K562 (cell line): ENCODE measurements around the gene CDC27. TPM values are rescaled to one million over a fixed set of nuclear protein-coding genes. Genes with fewer than 3 reads are reported as not detected.

Source experiments
- ATAC-seq: fragments of 200-7000 bp; cut with Tn5 transposase; 3 replicates; pipeline ENCODE4 v1.9.1; 2020; ENCODE audit warnings: moderate library complexity
- BruUV-seq: library from RNA; stranded (reverse); fragments of 400-500 nt; replicated peaks from 2 replicates; lab custom pipeline; 2021; lab: Mats Ljungman, UMichigan
- CTCF ChIA-PET: fragments of 300-600 bp; formaldehyde crosslinking; extraction: SDS; loops from one replicate; lab custom pipeline; 2021; ENCODE audit warnings: low intra/inter-chr PET ratio; lab: Yijun Ruan, JAX
- POLR2A ChIA-PET: fragments of 300-600, 350-650 bp; sonication (Branson Sonifier 250); formaldehyde crosslinking; extraction: SDS; loops from one replicate; lab custom pipeline; 2021; ENCODE audit warnings: antibody characterized with exemption, inconsistent platforms; lab: Yijun Ruan, JAX
- DNase-seq, 4 experiments: peaks; one replicate each; pipeline versions ENCODE4 v3.0.0 to v3.0.0-alpha.2; 2011 to 2018; ENCODE audit warnings: low spot score in 3 of 4, mixed read lengths in 3 of 4; ENCODE audit errors: extremely low read depth in 1 of 4
- FAIRE-seq: peaks from 2 replicates; lab custom pipeline; 2011; peaks lifted over from hg19 to GRCh38; lab: Jason Lieb, UNC
- H2AFZ ChIP-seq: 2 replicates; pipeline ENCODE4 v1.6.0; 2011; ENCODE audit warnings: low read depth, low read length, control low read depth, inconsistent platforms
- H3K27ac ChIP-seq: fragments of 200-600 bp; 3 replicates; pipeline ENCODE4 v1.8.0; 2011; ENCODE audit warnings: low read depth, mild to moderate bottlenecking, control low read depth, inconsistent platforms, low read length, moderate library complexity, mixed read lengths; ENCODE audit errors: extremely low read depth
- H3K27me3 ChIP-seq, 2 experiments: fragments of 300-600 bp in 1 of 2; 2 replicates in 1 of 2; 3 replicates in 1 of 2; pipeline versions ENCODE4 v1.6.0 to v1.8.0; 2011; ENCODE audit warnings: inconsistent platforms in 2 of 2, low read length in 2 of 2, mild to moderate bottlenecking in 1 of 2, mixed read lengths in 1 of 2, moderate library complexity in 1 of 2; ENCODE audit not compliant: control insufficient read depth in 2 of 2, insufficient read depth in 2 of 2
- H3K36me3 ChIP-seq: fragments of 300-600 bp; 3 replicates; pipeline ENCODE4 v1.8.0; 2011; ENCODE audit warnings: mild to moderate bottlenecking, low read length, inconsistent platforms; ENCODE audit not compliant: control insufficient read depth, insufficient read depth
- H3K4me1 ChIP-seq, 2 experiments: fragments of 200-600 bp in 1 of 2; replicated peaks in 1 of 2; 2 replicates in 1 of 2; 3 replicates in 1 of 2; pipeline versions ENCODE4 v1.5.1 to v1.8.0; 2011; ENCODE audit warnings: inconsistent platforms in 2 of 2, low read length in 2 of 2, mild to moderate bottlenecking in 1 of 2, mixed read lengths in 1 of 2, moderate library complexity in 1 of 2; ENCODE audit not compliant: control insufficient read depth in 2 of 2, insufficient read depth in 2 of 2
- H3K4me2 ChIP-seq: 2 replicates; pipeline ENCODE4 v1.6.1; 2011; ENCODE audit warnings: low read length, control low read depth, inconsistent platforms, mixed read lengths; ENCODE audit not compliant: insufficient read depth
- H3K4me3 ChIP-seq: fragments of 200-600 bp; sonication (generic), shearing (Covaris generic); 2 replicates; pipeline ENCODE4 v1.5.1; 2016; ENCODE audit warnings: control low read depth, inconsistent platforms
- H3K79me2 ChIP-seq: fragments of 200-600 bp; 3 replicates; pipeline ENCODE4 v1.8.0; 2011; ENCODE audit warnings: low read length, inconsistent platforms; ENCODE audit not compliant: control insufficient read depth, insufficient read depth
- H3K9ac ChIP-seq, 2 experiments: 2 replicates each; pipeline versions ENCODE4 v1.6.0 to v1.6.1; 2011; ENCODE audit warnings: low read depth in 2 of 2, low read length in 2 of 2, control low read depth in 1 of 2, inconsistent platforms in 1 of 2, mild to moderate bottlenecking in 1 of 2, mixed read lengths in 1 of 2; ENCODE audit not compliant: insufficient read depth in 1 of 2
- H3K9me1 ChIP-seq: one replicate; pipeline ENCODE4 v1.6.0; 2011; ENCODE audit warnings: inconsistent platforms, mild to moderate bottlenecking, low read length, moderate library complexity; ENCODE audit not compliant: control insufficient read depth, insufficient read depth
- H3K9me3 ChIP-seq: replicated peaks from 2 replicates; pipeline ENCODE4 v1.5.1; 2011; ENCODE audit warnings: low read depth, low read length, inconsistent platforms; ENCODE audit not compliant: control insufficient read depth, insufficient read depth
- H4K20me1 ChIP-seq: replicated peaks from 2 replicates; pipeline ENCODE4 v1.6.1; 2011; ENCODE audit warnings: low read length, inconsistent platforms, mixed read lengths; ENCODE audit not compliant: control insufficient read depth, insufficient read depth
- ELF1 ChIP-seq: fragments of 200-800 bp; sonication (Bioruptor generic); IDR thresholded peaks from 2 replicates; pipeline ENCODE4 v1.6.1; 2016; ENCODE audit warnings: missing genetic modification characterization, missing compliant biosample characterization
- FOXA3 ChIP-seq, 2 experiments: fragments of 450-650 bp in 1 of 2; sonication (generic) in 1 of 2; formaldehyde crosslinking; IDR thresholded peaks in 1 of 2; conservative IDR thresholded peaks in 1 of 2; 2 replicates each; pipeline versions ENCODE4 v1.4.0 to v1.8.0; 2020 to 2022; ENCODE audit warnings: mild to moderate bottlenecking in 2 of 2, missing genetic modification reagents in 1 of 2
- MEIS2 ChIP-seq: fragments of 450-650 bp; IDR thresholded peaks from 2 replicates; pipeline ENCODE4 v1.6.1; 2014; ENCODE audit warnings: mild to moderate bottlenecking; ENCODE audit not compliant: partially characterized antibody
- NELFE ChIP-seq: IDR thresholded peaks from 2 replicates; pipeline ENCODE4 v1.6.1; 2011; ENCODE audit warnings: mild to moderate bottlenecking; ENCODE audit not compliant: insufficient read depth, insufficient read length
- POLR2AphosphoS5 ChIP-seq: IDR thresholded peaks from 2 replicates; pipeline ENCODE4 v1.6.1; 2011; ENCODE audit warnings: mild to moderate bottlenecking, low read depth, low read length, moderate library complexity; ENCODE audit not compliant: control insufficient read depth, insufficient read depth
- POLR2G ChIP-seq: fragments of 200-400 bp; formaldehyde crosslinking; IDR thresholded peaks from 2 replicates; pipeline ENCODE4 v1.6.1; 2017; ENCODE audit warnings: low read depth, mild to moderate bottlenecking, antibody characterized with exemption, low read length, moderate library complexity
- SMARCA4 ChIP-seq: fragments of 450-650 bp; IDR thresholded peaks from 2 replicates; pipeline ENCODE4 v1.6.1; 2016
- SRSF7 ChIP-seq: fragments of 200-400 bp; formaldehyde crosslinking; optimal IDR thresholded peaks from 2 replicates; pipeline ENCODE3; 2017; ENCODE audit warnings: mild to moderate bottlenecking, low read depth, low read length
- TRIM24 ChIP-seq, 2 experiments: fragments of 450-650 bp; IDR thresholded peaks; 2 replicates each; pipeline ENCODE4 v1.6.1; 2016
- XRCC5 ChIP-seq: fragments of 200-400 bp; formaldehyde crosslinking; IDR thresholded peaks from 2 replicates; pipeline ENCODE4 v1.6.1; 2017; ENCODE audit warnings: low read depth, mild to moderate bottlenecking, low read length
- ZKSCAN3 ChIP-seq: fragments of 250-450 bp; sonication (Bioruptor Pico); IDR thresholded peaks from 2 replicates; pipeline ENCODE4 v1.4.0; 2020
- ZNF197 ChIP-seq: fragments of 200-800 bp; sonication (Bioruptor generic); IDR thresholded peaks from 2 replicates; pipeline ENCODE4 v1.6.1; 2016; ENCODE audit warnings: low read depth, missing genetic modification characterization, missing compliant biosample characterization
- ZNF316 ChIP-seq: fragments of 450-650 bp; IDR thresholded peaks from 2 replicates; pipeline ENCODE4 v1.6.1; 2016
- ZNF444 ChIP-seq: fragments of 250-450 bp; sonication (Bioruptor Pico); IDR thresholded peaks from 2 replicates; pipeline ENCODE4 v1.4.0; 2020; ENCODE audit warnings: mild to moderate bottlenecking, moderate library complexity
- ZNF449 ChIP-seq: fragments of 250-450 bp; sonication (Bioruptor Pico); IDR thresholded peaks from 2 replicates; pipeline ENCODE4 v1.8.0; 2022; ENCODE audit warnings: moderate library complexity, mild to moderate bottlenecking, inconsistent platforms
- ZNF561 ChIP-seq: fragments of 450-650 bp; formaldehyde crosslinking; conservative IDR thresholded peaks from 2 replicates; pipeline ENCODE4 v1.4.0; 2020; ENCODE audit warnings: mild to moderate bottlenecking, moderate library complexity
- WGBS: fragments of 100-300 bp; shearing (Covaris generic); methylation state at CpG from one replicate; pipeline ENCODE4 v1.1.6; 2016; ENCODE audit warnings: low coverage, mixed read lengths; ENCODE audit not compliant: insufficient coverage; ENCODE audit errors: missing lambda C conversion rate; 5-methylcytosine and 5-hydroxymethylcytosine counted together
- in situ Hi-C: fragments of 300-500 bp; cut with MboI; formaldehyde crosslinking; loops from 4 replicates; pipeline ENCODE4 v1.15.0; 2018; ENCODE audit warnings: inconsistent platforms, mixed read lengths
- intact Hi-C: fragments of 100-400 bp; cut with micrococcal nuclease; formaldehyde crosslinking; loops from 2 replicates; pipeline ENCODE4 v1.14.2; 2022
- polyA plus RNA-seq, 8 experiments: library from polyadenylated mRNA; depleted of rRNA in 4 of 8; stranded (reverse) in 5 of 8; unstranded in 3 of 8; fragments of >200 nt; fragmentation: Nextera tagmentation in 2 of 8; fragmentation: Illumina TruSeq in 1 of 8; extraction: Ambion mirVana in 2 of 8; extraction: Trizol in 1 of 8; gene quantifications; 2 replicates each; pipeline versions ENCODE4 v1.2.1 to v1.2.3, GENCODE V29; 2011 to 2014; ENCODE audit warnings: inconsistent platforms in 1 of 8, missing spikeins in 1 of 8
- total RNA-seq, 7 experiments: library from RNA; depleted of rRNA in 6 of 7; stranded (reverse); fragments of >200 nt in 6 of 7; fragmentation: Illumina TruSeq in 2 of 7; extraction: Trizol in 2 of 7; gene quantifications; 2 replicates each; pipeline versions ENCODE4 v1.2.1 to v1.2.3, GENCODE V29; 2011 to 2021; ENCODE audit warnings: low replicate concordance in 1 of 7
- TF ChIP-seq, protein P1 (sequence below): fragments of 250-450 bp; sonication (Bioruptor Pico); IDR thresholded peaks from 2 replicates; pipeline ENCODE4 v1.6.1; 2021; ENCODE audit warnings: mild to moderate bottlenecking
- TF ChIP-seq, protein P2 (sequence below): fragments of 450-650 bp; IDR thresholded peaks from 2 replicates; pipeline ENCODE4 v1.7.0; 2016; ENCODE audit warnings: borderline replicate concordance

The CDC27 gene
- total and polyA plus RNA-seq, 9 of the 15 experiments (the other 6 are each of a cell fraction or from before 2014, with no cell fraction given): 28.6 to 155 (median 94.1) TPM

DNA sequence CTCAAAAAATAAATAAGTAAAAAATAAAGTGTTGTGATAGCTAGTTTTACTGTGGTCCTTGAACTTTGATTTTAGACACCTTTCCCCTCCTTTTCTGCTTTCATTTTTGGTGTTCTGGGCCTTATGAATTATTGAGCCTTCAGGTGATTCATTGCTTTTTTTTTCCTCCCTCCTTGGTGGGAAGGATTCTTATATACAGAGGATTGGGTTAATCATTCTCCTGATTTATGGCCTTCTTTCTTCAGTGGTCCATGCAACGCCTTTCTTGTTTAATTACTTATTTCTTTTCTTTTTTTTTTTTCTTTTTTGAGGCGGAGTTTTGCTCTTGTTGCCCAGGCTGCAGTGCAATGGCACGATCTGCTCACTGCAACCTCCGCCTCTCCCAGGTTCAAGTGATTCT lies 12.1 kb upstream of the CDC27 start:
- no peak overlapping the region for H2AFZ ChIP-seq
- no peaks in the 10 kb centered on the region; the same call in 2 of the 3 replicates for H3K36me3 ChIP-seq
- H3K4me1 ChIP-seq: peaks cover 10 to 43% of the 10 kb centered on the region in 2 experiments
- no peaks in the 10 kb centered on the region for H3K27me3 ChIP-seq
- in situ Hi-C loops: no loop called here
- H3K79me2 ChIP-seq: no peaks in the 10 kb centered on the region
- H3K4me2 ChIP-seq: no peak overlapping the region
- ATAC-seq (no peak), DNase-seq (no peak), FAIRE-seq (no peak)
- intact Hi-C loops: no loop called here
- H3K9me1 ChIP-seq: no peaks in the 10 kb centered on the region
- H3K9ac ChIP-seq: no peak overlapping the region
- no TSS peak for BruUV-seq
- no peaks in the 10 kb centered on the region for H3K9me3 ChIP-seq
- TF ChIP-seq XRCC5 (no peak), ZKSCAN3 (no peak), POLR2G (no peak), NELFE (no peak), TRIM24 (IDR thresholded peaks at IDR 0.05) (no peak), ZNF449 (CRISPR knock-in tag) (no peak), ZNF197 (CRISPR knock-in tag) (no peak), FOXA3 (CRISPR knock-in tag; conservative IDR thresholded peaks at IDR 0.05 in 1 of 2, IDR thresholded peaks at IDR 0.05 in 1 of 2) (no peak), ZNF316 (no peak), POLR2AphosphoS5 (no peak), MEIS2 (no peak), SRSF7 (no peak), ELF1 (no peak), SMARCA4 (no peak), ZNF561 (no peak), ZNF444 (no peak)
- TF ChIP-seq, protein P1, sequence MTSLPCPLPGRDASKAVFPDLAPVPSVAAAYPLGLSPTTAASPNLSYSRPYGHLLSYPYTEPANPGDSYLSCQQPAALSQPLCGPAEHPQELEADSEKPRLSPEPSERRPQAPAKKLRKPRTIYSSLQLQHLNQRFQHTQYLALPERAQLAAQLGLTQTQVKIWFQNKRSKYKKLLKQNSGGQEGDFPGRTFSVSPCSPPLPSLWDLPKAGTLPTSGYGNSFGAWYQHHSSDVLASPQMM (CRISPR knock-in tag): no peak
- TF ChIP-seq, protein P2, sequence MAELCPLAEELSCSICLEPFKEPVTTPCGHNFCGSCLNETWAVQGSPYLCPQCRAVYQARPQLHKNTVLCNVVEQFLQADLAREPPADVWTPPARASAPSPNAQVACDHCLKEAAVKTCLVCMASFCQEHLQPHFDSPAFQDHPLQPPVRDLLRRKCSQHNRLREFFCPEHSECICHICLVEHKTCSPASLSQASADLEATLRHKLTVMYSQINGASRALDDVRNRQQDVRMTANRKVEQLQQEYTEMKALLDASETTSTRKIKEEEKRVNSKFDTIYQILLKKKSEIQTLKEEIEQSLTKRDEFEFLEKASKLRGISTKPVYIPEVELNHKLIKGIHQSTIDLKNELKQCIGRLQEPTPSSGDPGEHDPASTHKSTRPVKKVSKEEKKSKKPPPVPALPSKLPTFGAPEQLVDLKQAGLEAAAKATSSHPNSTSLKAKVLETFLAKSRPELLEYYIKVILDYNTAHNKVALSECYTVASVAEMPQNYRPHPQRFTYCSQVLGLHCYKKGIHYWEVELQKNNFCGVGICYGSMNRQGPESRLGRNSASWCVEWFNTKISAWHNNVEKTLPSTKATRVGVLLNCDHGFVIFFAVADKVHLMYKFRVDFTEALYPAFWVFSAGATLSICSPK: no peak
- ChIA-PET POLR2A (interaction anchor here (1.0 to 2.0 kb wide), 2 partner anchors 9 to 10 kb away, joined by 3 to 5 read pairs; no protein-coding TSS in a partner anchor), CTCF (no interaction called here)
- H4K20me1 ChIP-seq: no peaks in the 10 kb centered on the region
- H3K27ac ChIP-seq: no peak overlapping the region
- WGBS: 68% methylated on average over 4 of the region's 4 CpGs
- no peak overlapping the region for H3K4me3 ChIP-seq
